Ovary (tissue), 9 donors: Measurements from ENCODE around the gene C19orf53. TPM values are rescaled to one million over a fixed set of nuclear protein-coding genes. Genes with fewer than 3 reads are reported as not detected.
A peak's percentile ranks its signal among the peaks of the same experiment; 100 is the strongest.

ENCODE experiments used
- DNase-seq, 5 donors: peaks; one replicate each; pipeline ENCODE4 v3.0.0-alpha.2; 2019 to 2020
- H3K27ac ChIP-seq, 2 donors: fragments of 200-600 bp; one replicate each; pipeline versions ENCODE4 v1.5.1 to v1.8.0; 2019 to 2022
- H3K27me3 ChIP-seq: fragments of 200-600 bp; one replicate; pipeline ENCODE4 v1.8.0; 2022
- H3K36me3 ChIP-seq: fragments of 200-600 bp; sonication (generic); one replicate; pipeline ENCODE4 v1.5.1; 2019
- H3K4me1 ChIP-seq: one replicate; pipeline ENCODE4 v1.8.1; 2013; ENCODE audit warnings: mild to moderate bottlenecking, moderate library complexity; ENCODE audit not compliant: insufficient read depth
- H3K4me3 ChIP-seq: fragments of 200-600 bp; sonication (generic); one replicate; pipeline ENCODE4 v1.5.1; 2017
- H3K9me3 ChIP-seq, 2 donors: fragments of 200-600 bp in 1 of 2; sonication (generic) in 1 of 2; one replicate each; pipeline versions ENCODE4 v1.5.1 to v1.8.1; 2013 to 2019; ENCODE audit warnings: mild to moderate bottlenecking in 1 of 2, moderate library complexity in 1 of 2
- EP300 ChIP-seq: sonication (generic); formaldehyde crosslinking; IDR thresholded peaks from one replicate; pipeline ENCODE4 v1.6.1; 2017; ENCODE audit warnings: antibody characterized with exemption
- POLR2A ChIP-seq: fragments of 450-650 bp; IDR thresholded peaks from one replicate; pipeline ENCODE4 v1.6.1; 2017; ENCODE audit warnings: antibody characterized with exemption, mild to moderate bottlenecking, moderate library complexity
- WGBS, 3 donors: extraction: QIAGEN DNeasy Blood & Tissue Kit in 1 of 3; methylation state at CpG; one replicate each; pipeline versions ENCODE4 v1.1.5 to v1.1.7; 2013 to 2017; 5-methylcytosine and 5-hydroxymethylcytosine counted together
- intact Hi-C, 4 donors: fragments of 100-400 bp; cut with DNase I; formaldehyde crosslinking; loops; one replicate each; pipeline versions ENCODE4 v1.11.0 to v1.15.1; 2022 to 2023
- polyA plus RNA-seq, 2 donors: library from polyadenylated mRNA; stranded (reverse); fragments of 200-250 nt in 1 of 2; fragments of 350-450 nt in 1 of 2; fragmentation: Illumina TruSeq in 1 of 2; extraction: RNeasy Lipid Tissue Mini Kit (QIAGEN cat#74804) in 1 of 2; gene quantifications; one replicate each; pipeline ENCODE4 v1.2.3, GENCODE V29; 2013 to 2014
- total RNA-seq, 7 donors: library from RNA; depleted of rRNA in 2 of 7; stranded (reverse); fragments of >200 nt in 2 of 7; fragmentation: NEBNext Ultra II Directional in 3 of 7; extraction: Animal tissue kit (Norgen Biotek cat#: 25700) in 3 of 7; gene quantifications; one replicate each; pipeline versions ENCODE4 v1.1.0 to v1.2.4, GENCODE V29; 2016 to 2023
- TF ChIP-seq, protein P1 (sequence below), 3 donors: fragments of 450-650 bp in 2 of 3; fragments of 200-600 bp in 1 of 3; IDR thresholded peaks; one replicate each; pipeline versions ENCODE4 v1.5.1 to v1.8.0; 2016 to 2022; ENCODE audit warnings: antibody characterized with exemption in 3 of 3, mild to moderate bottlenecking in 1 of 3
- donor health status: DM: no; HTN: no; CAD: no; lungs with moderate emphysema.
- donor health status: DM: no; HTN: no; CAD: no.
- donor health status: Bipolar disorder and iron deficiency.
- donor health status: DM: yes; HTN: yes; CAD: no.
- donor health status: DM: no; HTN: no; CAD: no.
- donor health status: DM: yes; HTN: yes; CAD: no.

The C19orf53 gene
- total and polyA plus RNA-seq, 9 donors = 62.5 to 298 (median 91.3) TPM

DNA sequence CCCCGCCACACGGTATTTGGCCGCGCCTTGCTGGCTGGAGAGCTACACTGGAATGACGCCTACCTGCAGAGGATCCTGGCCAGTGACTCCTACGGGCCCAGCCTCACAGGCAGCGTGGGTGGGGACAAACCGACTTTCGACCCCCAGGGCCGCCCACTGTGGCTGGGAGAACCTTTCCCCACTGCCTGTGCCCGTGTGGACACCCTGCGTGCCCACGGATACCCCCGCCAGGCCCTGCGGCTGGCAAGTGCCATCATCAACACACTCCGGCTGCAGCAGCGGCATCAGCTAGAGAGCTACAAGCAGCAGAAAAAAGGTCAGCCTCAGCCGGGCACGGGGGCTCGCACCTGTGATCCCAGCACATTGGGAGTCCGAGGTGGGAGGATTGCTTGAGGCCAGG, 40.3 kb downstream of the C19orf53 start:
- intact Hi-C loops = no loop called here
- no peak overlapping the region for H3K4me3 ChIP-seq
- WGBS, 3 donors = 93 to 96% (median 93%) methylated on average over 17 to 21 of the region's 21 CpGs
- no peaks in the 10 kb centered on the region for H3K27me3 ChIP-seq
- DNase-seq = peak in 1 of 5 donors; percentile 19
- H3K27ac ChIP-seq = no peak overlapping the region
- H3K4me1 ChIP-seq = no peaks in the 10 kb centered on the region
- H3K36me3 ChIP-seq = no peaks in the 10 kb centered on the region
- TF ChIP-seq EP300 = no peak
- TF ChIP-seq, protein P1, sequence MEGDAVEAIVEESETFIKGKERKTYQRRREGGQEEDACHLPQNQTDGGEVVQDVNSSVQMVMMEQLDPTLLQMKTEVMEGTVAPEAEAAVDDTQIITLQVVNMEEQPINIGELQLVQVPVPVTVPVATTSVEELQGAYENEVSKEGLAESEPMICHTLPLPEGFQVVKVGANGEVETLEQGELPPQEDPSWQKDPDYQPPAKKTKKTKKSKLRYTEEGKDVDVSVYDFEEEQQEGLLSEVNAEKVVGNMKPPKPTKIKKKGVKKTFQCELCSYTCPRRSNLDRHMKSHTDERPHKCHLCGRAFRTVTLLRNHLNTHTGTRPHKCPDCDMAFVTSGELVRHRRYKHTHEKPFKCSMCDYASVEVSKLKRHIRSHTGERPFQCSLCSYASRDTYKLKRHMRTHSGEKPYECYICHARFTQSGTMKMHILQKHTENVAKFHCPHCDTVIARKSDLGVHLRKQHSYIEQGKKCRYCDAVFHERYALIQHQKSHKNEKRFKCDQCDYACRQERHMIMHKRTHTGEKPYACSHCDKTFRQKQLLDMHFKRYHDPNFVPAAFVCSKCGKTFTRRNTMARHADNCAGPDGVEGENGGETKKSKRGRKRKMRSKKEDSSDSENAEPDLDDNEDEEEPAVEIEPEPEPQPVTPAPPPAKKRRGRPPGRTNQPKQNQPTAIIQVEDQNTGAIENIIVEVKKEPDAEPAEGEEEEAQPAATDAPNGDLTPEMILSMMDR (IDR thresholded peaks at IDR 0.05) = no peak
- no peak for TF ChIP-seq POLR2A
- no peaks in the 10 kb centered on the region for H3K9me3 ChIP-seq

DNA sequence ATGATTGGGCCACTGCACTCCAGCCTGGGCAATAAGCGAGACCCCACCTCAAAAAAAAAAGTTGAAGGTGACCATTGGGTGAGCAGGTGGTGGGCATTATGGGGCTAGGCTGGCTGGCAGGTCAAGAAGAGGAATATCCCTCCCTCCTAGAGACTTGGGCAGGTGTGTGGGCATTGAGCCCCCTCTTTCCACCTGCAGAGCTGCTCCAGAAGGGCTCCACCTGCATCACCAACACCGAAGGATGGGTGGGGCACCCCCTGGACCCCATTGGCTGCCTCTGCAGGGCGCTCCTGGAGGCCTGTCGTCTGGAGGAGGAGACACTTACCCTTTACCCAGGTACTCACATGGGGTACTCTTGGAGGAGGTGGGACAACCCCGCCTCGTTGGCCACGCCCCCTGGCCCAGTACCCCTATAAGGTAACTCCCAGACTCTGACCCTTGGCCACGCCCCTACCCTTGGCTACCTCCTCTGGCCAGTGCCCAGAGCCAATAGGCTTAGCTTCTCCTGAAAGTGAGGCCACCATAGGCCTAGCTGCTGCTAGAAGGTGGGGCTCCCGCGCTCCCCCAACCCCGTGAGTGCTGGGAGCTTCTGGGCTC, 42.9 kb downstream of the C19orf53 start:
- no peaks in the 10 kb centered on the region for H3K4me1 ChIP-seq
- no peak overlapping the region for H3K4me3 ChIP-seq
- no peaks in the 10 kb centered on the region for H3K36me3 ChIP-seq
- WGBS, 3 donors = 69 to 80% (median 77%) methylated on average over 11 of the region's 11 CpGs
- H3K27me3 ChIP-seq = no peaks in the 10 kb centered on the region
- DNase-seq = no peak
- H3K27ac ChIP-seq = no peak overlapping the region
- no peaks in the 10 kb centered on the region for H3K9me3 ChIP-seq
- intact Hi-C loops = no loop called here
- TF ChIP-seq POLR2A (no peak), EP300 (no peak)
- TF ChIP-seq, protein P1 (IDR thresholded peaks at IDR 0.05) = no peak

DNA sequence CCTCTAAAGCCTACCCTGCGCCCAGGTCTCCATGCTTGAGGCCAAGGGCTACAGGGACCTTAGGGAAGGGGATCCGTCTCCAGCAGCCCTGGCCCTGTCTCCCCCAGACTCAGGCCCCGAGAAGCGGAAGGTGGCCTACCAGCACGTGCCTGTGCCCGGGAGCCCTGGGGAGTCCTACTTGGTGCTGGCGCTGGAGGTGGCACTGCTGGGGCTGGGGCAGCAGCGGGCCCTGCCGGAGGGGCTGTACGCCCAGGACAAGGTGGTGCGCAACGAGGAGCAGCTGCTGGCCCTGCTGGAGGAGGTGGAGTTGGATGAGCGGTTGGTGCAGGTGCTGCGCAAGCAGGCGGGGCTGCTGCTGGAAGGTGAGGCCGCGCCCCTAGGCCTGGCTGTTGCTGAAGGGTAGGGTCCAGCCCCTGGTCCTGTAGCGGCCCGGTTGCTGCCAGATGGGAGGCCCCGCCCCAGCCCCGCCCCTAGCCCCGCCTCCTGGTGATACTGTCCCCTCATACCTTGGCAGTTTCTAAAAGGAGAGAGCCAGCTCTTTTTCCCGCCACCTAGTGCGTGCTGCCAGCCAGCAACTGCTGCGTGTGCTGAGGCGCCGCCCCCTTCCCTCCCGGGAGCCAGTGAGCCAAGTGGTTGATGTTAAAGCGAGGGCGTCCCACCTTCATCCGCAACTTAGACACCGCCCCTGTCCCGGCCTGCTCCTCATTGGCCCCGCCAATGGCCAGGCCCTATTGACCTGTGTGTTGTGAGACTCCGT, 43.5 kb downstream of the C19orf53 start:
- H3K36me3 ChIP-seq = no peaks in the 10 kb centered on the region
- H3K4me3 ChIP-seq = no peak overlapping the region
- intact Hi-C loops = no loop called here
- no peak for TF ChIP-seq POLR2A
- TF ChIP-seq, protein P1 (IDR thresholded peaks at IDR 0.05) = no peak
- no peak for TF ChIP-seq EP300
- no peaks in the 10 kb centered on the region for H3K9me3 ChIP-seq
- H3K27me3 ChIP-seq = no peaks in the 10 kb centered on the region
- WGBS, 3 donors = 66 to 76% (median 67%) methylated on average over 31 to 35 of the region's 35 CpGs
- H3K27ac ChIP-seq = no peak overlapping the region
- no peak for DNase-seq
- H3K4me1 ChIP-seq = no peaks in the 10 kb centered on the region

DNA sequence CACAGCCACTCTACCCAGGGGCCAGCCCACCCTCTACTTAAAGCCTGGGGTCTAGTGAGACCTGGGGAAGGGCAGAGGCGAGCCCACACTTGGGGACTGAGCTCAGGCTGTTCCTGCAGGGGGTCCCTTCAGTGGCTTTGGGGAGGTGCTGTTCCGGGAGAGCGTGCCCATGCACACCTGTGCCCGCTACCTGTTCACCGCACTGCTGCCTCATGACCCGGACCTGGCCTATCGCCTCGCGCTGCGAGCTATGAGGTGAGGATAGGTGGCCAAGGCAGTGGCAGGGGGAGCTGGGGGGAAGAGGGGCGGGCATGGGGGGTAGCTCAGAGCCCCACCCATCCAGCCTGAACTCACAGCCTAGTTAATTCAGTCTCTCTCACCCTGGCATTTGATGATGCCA, 45.0 kb downstream of the C19orf53 start:
- no peak for TF ChIP-seq POLR2A
- TF ChIP-seq, protein P1 (IDR thresholded peaks at IDR 0.05) = no peak
- no peak for TF ChIP-seq EP300
- no peak for DNase-seq
- Histone ChIP-seq H3K27me3 (no peaks in the 10 kb centered on the region), H3K9me3 (no peaks in the 10 kb centered on the region), H3K27ac (no peak overlapping the region), H3K4me3 (no peak overlapping the region), H3K4me1 (no peaks in the 10 kb centered on the region), H3K36me3 (no peaks in the 10 kb centered on the region)
- intact Hi-C loops = no loop called here
- WGBS, 3 donors = 95 to 97% (median 95%) methylated on average over 11 of the region's 11 CpGs
